Activated naive CD4-positive, alpha-beta T cell treated with anti-CD3 and anti-CD28 coated beads, Interleukin-2, amount 50 U/mL, for 16 hours (primary cell): Measurements from ENCODE around the gene SPAG16.
"Not testable (repeated sequence)": the region's sequence is repeated elsewhere in the genome, so short reads cannot be mapped to it uniquely, and the experiment has no call there.

ENCODE experiments used
- DNase-seq: peaks from one replicate; pipeline ENCODE4 v3.0.0-alpha.2; 2020

Gene SPAG16

DNA sequence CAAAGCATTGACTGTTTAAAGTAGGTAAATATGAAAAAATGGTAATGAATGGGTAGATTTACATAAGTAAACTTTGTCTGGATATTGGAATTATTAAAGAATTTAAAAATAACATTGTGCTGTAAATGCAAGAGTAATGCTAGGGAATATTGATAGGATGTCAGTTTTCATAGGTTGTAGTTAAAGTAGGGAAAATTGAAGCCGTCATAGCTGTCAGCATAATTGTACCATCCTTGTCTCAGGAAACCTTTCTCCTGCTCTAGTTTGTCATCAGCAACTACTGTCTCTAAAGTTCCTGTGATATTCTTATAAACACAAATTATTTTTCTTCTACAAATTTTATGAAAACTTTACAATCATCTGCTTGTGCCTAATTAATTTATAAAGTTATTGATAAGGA lies 10.1 kb upstream of the SPAG16 start:
- DNase-seq: no peak

DNA sequence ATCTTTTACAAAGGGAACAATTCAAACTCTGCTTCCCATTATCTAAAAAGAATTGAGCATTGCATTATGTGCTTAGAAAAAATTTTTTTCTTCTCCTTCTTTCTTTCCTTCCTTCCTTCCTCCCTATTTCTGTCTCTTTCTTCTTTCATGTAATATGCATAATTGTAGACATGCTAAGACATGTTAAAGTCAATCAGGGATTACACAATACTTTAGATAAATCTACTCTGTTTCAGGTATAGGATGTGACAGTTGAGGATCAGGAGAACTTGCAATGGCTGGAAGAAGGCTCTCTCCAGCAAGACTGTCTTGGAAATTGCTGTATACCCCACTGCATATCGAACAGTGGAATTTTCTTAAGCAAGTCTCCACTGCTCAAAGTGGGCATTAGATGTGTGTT lies 9.0 kb upstream of the SPAG16 start:
- no peak for DNase-seq

DNA sequence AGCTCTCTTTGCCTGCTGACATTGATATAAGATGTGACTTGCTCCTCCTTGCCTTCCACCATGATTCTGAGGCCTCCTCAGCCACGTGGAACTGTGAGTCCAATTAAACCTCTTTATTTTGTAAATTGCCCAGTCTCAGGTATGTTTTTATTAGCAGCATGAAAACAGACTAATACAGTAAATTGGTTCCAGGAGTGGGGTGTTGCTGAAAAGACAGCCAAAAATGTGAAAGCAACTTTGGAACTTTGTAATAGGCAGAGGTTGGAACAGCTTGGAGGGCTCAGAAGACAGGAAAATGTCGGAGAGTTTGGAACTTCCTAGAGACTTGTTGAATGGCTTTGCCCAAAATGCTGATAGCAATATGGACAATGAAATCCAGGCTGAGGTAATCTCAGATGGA lies 7.1 kb upstream of the SPAG16 start:
- not testable (repeated sequence) for DNase-seq

DNA sequence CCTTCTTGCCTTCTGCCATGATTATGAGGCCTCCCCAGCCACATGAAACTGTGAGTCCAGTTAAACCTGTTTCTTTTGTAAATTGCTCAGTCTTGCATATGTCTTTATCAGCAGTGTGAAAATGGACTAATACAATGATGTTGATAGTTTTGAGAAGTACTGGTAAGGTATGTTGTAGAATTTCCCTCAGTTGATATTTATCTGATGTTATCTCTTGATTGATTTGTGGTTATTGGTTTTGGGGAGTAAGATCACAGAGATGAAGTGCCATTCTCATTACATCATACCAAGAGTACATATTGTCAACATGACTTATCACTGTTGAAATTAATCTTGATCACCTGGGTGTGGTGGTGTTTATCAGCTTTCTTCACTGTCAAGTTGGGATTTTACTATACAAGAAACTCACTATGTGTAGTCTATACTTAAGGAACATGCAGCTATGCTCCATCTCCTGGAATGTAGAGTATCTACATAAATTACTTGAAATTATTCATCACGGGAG lies 5.1 kb upstream of the SPAG16 start:
- no peak for DNase-seq

DNA sequence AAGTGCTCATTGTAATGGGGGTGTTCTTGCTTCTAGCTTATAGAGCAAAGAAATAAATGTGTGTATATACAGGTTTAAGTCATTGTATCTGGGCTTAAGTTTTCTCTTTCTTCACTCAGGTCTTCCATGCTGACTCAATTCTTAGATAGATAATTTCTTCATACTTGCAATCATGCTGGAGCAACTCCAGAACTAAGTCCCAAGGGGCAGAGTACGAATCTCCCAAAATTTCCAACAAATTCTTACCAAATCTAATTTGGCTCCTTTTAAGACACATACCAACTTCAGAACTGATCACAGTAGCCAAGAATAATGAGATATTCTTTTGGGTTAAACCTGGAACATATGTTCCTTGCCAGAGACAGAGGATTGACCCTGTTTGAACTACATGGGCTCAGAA lies 4.3 kb upstream of the SPAG16 start:
- no peak for DNase-seq

DNA sequence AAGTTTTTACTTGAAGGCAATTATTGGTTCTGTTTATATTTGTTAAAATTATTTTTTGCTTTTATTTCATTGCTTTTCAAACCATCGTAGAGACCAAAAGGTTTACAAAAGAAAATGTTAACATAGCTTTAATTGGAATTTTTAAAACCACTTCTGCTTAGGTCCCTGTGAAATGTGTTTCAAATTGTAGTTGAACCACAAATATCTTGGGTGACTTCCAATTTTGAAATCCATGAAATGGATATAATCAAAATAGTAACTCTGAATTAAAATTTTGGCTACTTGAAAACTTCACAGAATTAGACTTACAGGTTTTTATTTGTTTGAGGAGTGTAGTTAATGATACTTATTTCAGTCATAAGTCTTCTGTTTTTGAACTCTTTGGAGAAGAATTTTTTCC lies 3.1 kb upstream of the SPAG16 start:
- no peak for DNase-seq

DNA sequence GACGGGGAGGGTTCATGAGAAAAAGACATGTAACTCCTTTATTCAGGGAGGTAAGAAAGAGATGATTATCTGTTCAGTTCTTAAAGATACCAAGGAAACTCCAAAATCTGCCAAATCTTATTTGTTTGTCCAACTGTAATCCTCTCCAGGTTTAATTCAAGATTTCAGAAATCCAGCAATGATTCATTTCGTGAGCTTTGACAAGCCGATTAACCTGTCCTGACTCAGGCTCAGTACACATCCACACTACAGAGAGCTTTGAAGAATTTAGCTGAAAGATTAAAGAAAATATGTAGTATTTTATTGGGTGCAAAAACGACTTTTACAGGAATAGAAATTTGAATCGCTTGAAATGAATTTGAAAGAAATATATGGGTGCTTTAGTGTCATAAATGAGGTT lies 1.1 kb downstream of the SPAG16 start:
- DNase-seq: no peak

DNA sequence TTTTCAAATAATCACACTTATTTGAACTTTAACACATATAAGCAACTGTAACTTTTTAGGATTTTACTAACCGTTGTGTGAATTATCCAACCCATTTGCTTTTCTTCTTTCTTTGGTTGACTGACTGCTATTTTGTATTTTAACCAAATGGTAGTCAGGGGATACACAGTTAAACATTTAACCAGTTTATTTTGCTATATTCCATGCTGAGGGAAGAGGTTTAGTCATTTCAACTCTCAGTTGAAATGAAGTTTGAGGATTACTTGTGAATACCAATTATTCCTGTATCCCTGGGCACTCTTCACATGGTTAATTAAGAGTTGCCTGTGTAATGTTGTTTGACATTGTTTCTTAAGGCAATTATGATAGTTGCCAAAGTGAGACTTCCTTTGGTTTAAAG lies 1.9 kb downstream of the SPAG16 start:
- no peak for DNase-seq

DNA sequence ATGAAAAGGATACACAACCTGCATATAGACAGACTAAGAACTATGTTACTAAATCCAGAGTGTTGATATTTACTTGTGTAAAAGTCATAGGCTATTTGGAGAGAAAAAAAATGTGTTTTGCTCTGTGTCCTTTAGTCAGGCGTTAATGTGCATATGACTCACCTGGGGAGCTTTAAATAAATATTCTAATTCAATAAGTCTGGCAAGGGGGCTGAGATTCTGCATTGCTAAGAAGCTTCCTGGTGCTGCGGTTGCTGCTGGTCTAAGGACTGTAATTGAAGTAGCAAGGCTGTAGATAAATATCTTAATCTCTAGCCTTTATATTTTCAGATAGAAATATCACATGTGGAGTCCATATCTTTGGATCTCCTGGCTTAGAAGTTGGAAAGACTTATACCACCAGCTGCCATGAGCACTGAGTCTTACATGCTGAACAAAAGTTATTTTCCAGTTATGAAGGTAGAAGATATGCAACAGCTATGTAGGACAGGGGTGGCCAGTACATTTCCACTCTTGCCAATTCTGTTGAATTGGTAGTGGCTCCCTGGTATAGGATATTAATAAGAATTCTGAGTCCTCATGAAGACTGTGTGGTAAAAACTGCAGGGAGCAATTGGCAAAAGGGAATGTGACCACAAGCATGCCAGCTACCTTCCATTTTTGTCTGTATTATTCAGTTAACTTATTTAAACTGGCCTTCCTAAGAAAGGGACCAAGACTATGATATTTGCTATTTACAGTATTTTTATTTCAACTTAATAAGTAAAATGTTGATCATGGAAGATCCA lies 4.8 kb downstream of the SPAG16 start:
- DNase-seq: no peak

DNA sequence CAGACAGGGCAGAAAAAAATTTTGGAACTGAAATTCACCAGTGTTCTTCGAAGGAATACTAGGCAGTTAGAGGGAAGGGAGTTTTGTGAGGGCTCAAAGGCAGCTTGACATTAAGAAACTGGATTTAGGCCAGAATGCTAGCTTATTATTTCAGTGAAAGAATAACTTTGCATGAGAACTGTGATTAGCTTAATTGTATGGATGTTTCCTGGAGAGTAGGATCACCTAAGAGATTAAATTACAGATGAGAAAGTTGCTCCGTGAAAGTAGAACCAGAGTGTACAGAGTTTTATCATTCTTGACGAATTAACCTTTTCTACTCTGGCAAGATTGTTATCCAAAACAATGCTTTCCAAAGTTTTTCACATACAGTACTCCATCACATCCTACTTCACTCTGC lies 6.2 kb downstream of the SPAG16 start:
- no peak for DNase-seq

DNA sequence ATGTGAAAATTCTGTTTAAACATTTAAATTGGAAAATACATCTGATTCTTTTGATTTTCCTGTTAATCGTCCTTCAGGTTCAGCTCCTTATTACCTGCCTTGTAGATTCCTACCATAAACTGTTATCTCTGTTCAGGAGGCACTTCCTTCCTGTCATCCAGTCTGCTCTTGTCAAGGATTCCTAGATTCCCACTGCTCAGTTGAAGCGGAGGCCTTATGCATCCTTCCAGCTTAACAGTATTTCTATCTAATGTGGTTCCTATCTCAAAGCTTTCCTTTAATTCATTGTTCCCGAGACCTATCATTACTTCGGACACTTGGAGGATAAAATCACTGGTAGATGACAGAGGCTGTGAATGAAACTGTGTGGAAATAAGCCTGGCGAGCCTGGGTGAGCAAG lies 12.0 kb downstream of the SPAG16 start:
- no peak for DNase-seq

DNA sequence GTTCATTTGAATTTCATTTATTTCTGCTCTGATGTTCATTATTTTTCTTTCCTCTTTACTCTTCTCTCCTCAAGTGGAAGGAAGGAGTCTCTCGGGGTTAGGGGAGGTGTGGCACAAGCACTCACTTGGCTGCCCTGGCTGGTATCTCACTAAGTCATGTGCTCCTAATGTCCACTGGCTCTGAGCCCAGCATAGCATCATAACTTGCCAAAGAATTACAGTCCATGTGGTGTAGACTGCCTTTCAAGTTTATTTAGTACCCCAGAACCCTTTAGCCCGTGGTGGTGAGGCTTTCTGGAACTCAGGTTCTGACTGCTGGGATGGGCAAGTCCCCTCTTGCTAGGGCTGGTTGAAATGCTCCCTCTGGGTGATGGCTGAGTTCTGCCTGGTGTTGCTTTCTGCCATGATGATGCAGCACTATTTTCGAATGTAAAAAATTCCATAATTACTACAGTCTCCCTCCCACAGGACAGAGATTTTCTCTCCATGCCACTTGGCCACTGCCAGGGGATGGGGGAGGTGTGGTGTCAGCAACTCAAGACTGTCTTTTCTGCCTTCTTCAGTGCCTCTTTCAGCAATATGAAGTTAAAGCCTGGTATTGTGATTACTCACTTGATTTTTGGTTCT lies 22.2 kb downstream of the SPAG16 start:
- no peak for DNase-seq

DNA sequence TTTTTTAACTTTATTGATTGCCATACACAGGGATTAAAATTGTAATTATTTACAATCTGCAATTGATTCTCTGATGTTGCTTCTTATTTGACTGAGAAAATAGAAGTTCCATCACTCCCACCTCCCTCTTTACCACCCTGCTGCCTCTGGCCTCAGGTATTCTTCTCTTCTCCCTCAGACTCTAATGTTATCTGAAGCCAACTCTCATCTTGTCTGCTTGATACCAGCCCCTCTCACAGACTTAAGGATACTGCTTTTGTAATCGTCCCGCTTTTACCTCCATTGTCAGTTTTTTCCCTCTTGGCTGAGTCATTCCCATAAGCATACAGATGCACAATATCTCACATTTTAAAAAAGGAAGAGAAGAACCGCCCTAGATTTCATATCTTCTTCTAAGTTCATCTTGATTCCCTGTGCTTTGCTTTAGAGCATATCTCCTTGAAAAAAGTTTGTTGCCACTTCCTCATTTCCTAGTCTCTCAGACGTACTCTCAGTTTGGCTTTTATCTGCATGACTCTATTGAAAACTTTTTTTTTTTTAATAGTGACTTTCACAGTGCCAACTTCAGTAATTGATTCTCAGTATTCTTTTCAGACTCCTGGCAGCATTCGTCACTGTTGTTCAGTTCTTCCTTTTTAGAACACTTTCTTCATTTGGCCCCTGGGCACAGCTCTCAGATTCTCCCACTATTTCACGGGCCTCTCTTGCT lies 31.1 kb downstream of the SPAG16 start:
- no peak for DNase-seq

DNA sequence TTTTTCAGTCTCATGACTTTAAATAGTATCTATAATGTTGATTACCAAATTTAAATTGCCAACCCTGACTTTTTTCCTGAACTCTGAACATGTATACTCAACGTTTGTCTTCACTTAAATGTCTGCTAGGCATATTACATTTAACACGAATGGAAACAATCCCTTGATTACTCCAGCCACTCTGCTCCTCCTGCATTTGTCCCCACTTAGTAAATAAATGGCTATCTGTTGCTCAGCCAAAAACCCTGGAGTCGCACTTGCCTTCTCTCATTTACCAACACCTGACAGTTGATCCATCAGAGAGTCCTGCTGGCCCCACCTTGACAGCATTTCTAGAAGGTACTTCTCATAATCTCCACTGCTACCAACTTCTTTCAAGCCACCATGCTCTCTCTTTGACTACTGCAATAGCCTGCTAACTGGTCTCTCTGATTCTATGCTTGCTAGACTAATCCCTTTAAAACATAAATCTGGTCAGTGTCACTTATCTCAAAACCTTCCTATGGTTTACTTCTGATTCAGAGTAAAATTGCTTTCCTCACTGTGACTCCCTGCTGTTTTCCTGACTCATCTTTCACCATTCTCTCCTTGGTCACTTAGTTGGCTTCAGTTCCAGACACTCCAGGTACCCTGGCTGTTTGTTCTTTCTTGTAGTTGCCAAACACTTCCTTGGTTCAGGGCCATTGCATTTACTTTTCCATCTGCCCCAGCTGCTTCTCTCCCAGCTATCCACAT lies 31.9 kb downstream of the SPAG16 start:
- no peak for DNase-seq

DNA sequence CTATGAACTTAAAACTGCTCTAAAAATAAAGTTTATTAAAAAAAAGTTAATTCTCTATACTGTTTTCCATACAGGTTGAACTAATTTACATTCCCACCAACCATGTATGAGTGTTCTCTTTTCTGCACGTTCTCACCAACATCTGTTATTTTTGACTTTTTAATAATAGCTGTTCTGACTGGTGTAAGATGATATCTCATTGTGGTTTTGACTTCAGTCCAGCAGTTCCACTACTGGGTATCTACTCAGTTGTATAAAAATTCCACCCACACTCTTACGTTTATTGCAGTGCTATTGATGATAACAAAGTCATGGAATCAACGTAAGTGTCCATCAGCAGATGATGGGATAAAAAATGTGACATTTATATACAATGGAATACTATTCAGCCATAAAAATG lies 33.7 kb downstream of the SPAG16 start:
- DNase-seq: no peak

DNA sequence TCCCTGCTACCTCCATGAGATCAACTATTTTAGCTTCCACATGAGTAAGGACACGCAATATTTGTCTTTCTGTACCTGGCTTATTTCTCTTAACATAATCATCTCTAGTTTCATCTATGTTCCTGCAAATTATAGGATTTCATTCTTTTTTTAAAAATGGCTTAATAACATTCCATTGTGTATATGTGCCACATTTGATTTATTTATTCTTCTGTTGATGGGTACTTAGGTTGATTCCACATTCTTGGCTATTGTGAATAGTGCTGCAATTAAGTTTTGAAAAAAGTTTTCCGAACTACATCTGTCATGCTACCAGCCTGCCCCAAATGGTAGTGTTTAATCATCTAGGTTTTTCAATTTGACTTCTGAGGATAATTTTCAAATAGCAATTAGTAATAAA lies 36.3 kb downstream of the SPAG16 start:
- DNase-seq: no peak

DNA sequence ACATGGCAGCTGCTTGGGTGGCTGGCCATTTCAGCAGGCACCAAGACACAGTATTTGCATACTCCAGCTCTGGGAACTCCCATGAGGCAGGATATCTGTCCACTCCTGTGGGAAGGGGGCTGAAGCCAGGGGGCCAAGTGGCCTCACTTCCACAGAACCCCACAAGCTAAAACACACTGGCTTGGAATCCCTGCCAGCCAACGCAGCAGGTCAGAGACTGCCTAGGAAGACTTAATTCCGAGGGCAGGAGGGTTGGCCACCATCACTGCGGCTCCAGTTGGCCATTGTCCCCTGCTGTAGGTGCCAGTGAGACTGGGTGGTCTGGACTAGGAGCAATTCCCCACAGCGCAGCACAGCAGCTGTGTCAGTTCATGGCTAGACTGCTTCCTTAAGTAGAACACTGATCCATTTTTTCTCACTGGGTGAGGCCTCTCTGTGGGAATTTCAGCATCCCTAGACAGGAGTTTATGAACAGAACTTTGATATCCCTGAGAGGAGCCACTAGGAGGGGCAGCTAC lies 52.0 kb downstream of the SPAG16 start:
- DNase-seq: no peak

DNA sequence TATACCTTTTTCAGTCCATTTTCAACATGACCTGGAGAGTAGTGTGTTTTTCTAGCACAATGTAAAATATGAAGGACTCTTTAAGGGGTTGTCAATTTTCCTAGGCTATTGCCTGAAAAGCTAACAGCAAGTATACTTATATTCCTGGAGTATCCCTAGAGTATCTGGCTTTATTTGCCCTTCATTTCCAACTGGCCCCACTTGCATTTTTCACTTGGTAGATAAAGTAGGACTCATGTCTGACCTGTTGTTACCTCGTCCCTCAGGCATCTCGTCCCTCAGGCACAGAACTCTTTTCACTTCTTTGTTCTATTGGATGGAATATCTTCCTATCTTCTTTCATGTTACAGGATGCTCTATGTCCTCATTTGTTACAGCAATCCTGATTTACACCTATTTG lies 69.2 kb downstream of the SPAG16 start:
- no peak for DNase-seq

DNA sequence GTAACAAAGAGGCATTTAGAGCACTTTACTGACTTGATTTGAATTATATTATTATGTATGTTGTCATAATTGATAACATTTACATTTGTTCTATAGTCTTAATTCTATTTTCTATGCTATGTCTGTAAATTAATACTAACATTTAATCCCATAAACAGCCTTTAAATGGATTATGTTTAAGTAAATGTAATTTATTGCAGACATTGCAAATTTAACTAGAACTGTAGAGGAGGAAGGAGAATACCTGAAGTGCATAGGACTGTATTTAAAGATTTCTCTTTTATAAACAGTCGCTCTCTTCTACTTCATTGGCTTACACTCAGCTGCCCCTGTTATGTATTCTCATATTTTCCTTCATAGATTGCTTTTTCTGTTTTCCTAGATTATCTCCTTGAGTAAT lies 92.4 kb downstream of the SPAG16 start:
- no peak for DNase-seq

DNA sequence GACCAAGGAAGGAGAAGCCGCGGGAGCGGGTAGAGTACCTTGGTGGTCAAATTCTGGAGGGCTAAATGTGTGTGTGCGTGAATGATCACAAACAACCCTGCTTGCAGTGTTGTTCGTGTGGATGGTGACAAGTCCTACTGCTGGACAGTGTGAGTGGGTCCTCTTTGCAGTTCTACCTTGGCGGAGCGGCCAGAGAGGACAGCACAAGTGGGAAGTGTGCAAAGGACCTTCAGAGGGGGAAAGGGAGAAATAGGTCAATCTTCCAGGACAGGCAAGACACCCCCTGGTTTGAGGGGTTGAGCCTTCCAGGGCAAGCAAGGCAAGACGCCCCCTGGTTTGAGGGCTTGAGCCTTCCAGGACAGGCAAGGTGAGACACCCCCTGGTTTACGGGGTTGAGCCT lies 122.8 kb downstream of the SPAG16 start:
- not testable (repeated sequence) for DNase-seq

DNA sequence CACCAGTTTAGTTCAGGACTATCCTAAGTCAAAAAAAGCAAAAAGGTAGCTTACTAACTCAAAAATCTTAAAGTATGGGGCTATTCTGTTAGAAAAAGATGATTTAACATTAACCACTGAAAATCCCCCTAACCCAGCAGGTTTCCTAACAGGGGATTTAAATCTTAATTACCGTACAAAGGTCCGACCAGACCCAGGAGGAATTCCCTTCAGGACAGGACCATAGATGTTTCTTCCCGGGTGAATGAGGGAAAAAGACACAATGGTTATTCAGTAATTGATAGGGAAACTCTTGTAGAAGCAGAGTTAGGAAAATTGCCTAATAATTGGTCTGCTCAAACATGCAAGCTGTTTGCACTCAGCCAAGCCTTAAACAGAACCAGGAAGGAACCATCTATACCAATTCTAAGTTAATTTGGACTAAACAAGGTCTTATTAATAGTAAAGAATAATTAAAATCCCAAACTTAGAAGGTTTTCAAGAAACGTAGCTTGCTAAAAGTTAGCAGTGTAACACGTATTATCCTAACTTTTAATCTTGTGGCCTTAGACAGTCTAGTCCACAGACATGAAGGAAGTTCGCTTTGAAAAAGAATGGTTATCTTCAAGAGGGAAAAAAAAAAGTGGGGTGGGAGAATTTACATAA lies 124.3 kb downstream of the SPAG16 start:
- DNase-seq: not testable (repeated sequence)

DNA sequence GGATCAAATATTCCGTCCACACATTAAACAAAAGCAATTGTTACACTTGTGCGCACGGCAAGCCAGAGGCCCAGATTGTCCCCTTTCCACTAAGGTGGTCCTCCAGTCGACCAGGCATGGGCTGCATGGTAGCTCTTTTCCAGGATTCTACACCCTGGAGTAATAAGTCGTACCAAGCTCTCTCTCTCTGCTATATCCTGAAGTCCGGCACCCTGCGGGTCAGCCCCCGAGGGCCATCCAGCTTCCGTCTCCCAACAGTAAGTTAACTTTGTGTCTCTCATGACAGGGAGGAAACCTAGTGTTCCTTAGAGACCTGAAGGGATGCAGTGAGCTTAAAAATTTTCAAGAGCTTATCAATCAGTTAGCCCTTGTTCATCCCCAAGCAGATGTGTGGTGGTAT lies 126.4 kb downstream of the SPAG16 start:
- DNase-seq: not testable (repeated sequence)
